Stomach smooth muscle (tissue), 2 donors: Measurements from ENCODE around the gene MYOM1.
"Not testable (repeated sequence)": the region's sequence is repeated elsewhere in the genome, so short reads cannot be mapped to it uniquely, and the experiment has no call there.

Source experiments
- H3K27ac ChIP-seq: one replicate; pipeline ENCODE4 v1.7.0; 2013; ENCODE audit warnings: mild to moderate bottlenecking, low read length, inconsistent platforms
- H3K27me3 ChIP-seq, 2 donors: one replicate each; pipeline ENCODE4 v1.7.0; 2013; ENCODE audit warnings: low read length in 2 of 2; ENCODE audit not compliant: insufficient read depth in 2 of 2, control insufficient read depth in 1 of 2
- H3K36me3 ChIP-seq, 2 donors: one replicate each; pipeline ENCODE4 v1.7.0; 2013; ENCODE audit warnings: low read length in 2 of 2; ENCODE audit not compliant: control insufficient read depth in 2 of 2, insufficient read depth in 2 of 2
- H3K4me1 ChIP-seq: one replicate; pipeline ENCODE4 v1.7.0; 2013; ENCODE audit warnings: low read length; ENCODE audit not compliant: control insufficient read depth, insufficient read depth
- H3K4me3 ChIP-seq, 2 donors: one replicate each; pipeline ENCODE4 v1.7.0; 2013; ENCODE audit warnings: low read length in 2 of 2
- H3K9ac ChIP-seq, 2 donors: one replicate each; pipeline ENCODE4 v1.7.0; 2013; ENCODE audit warnings: low read length in 2 of 2, mild to moderate bottlenecking in 1 of 2
- H3K9me3 ChIP-seq, 2 donors: one replicate each; pipeline ENCODE4 v1.7.0; 2013; ENCODE audit warnings: low read length in 2 of 2; ENCODE audit not compliant: control insufficient read depth in 2 of 2
- donor health status: healthy.
- donor health status: Pancreatic carcinoma.

MYOM1 gene

GRCh38 chr18:3042379-3042778 lies 177.4 kb downstream of the MYOM1 start:
- no peaks in the 10 kb centered on the region for H3K36me3 ChIP-seq
- no peak overlapping the region for H3K9ac ChIP-seq
- H3K4me1 ChIP-seq = peaks cover 7% of the 10 kb centered on the region
- H3K9me3 ChIP-seq = no peaks in the 10 kb centered on the region
- no peak overlapping the region for H3K4me3 ChIP-seq
- H3K27ac ChIP-seq = no peak overlapping the region
- peaks cover 0 to 2% of the 10 kb centered on the region in 2 donors for H3K27me3 ChIP-seq

GRCh38 chr18:3041843-3042242 lies 177.9 kb downstream of the MYOM1 start:
- H3K36me3 ChIP-seq = no peaks in the 10 kb centered on the region
- H3K27ac ChIP-seq = no peak overlapping the region
- H3K4me1 ChIP-seq = peaks cover 7% of the 10 kb centered on the region
- peaks cover 0 to 2% of the 10 kb centered on the region in 2 donors for H3K27me3 ChIP-seq
- no peak overlapping the region for H3K4me3 ChIP-seq
- no peak overlapping the region for H3K9ac ChIP-seq
- no peaks in the 10 kb centered on the region for H3K9me3 ChIP-seq

GRCh38 chr18:3040881-3041280 lies 178.9 kb downstream of the MYOM1 start:
- Histone ChIP-seq H3K4me3 (no peak overlapping the region), H3K36me3 (no peaks in the 10 kb centered on the region), H3K9ac (no peak overlapping the region), H3K27ac (no peak overlapping the region), H3K27me3 (peaks cover 0 to 2% of the 10 kb centered on the region in 2 donors), H3K9me3 (no peaks in the 10 kb centered on the region), H3K4me1 (peaks cover 7% of the 10 kb centered on the region)

DNA sequence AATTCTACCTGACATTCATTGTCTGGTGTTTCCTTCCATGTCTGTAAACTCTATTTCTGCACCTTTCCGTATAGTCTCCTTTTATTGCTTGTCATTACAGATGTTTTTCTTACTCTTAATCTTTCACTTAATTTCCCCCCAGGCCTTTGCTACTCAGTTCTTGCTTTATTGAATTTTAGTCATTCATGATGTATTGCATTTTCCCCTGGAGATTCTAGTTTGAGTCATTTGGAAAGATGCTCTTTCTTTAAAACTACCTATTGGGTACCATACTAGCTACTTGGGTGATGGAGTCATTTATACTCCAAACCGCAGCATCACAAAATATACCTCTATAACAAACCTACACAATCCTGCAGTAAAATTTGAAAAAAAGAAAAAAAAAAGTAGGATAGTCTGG lies 179.6 kb downstream of the MYOM1 start:
- peaks cover 0 to 2% of the 10 kb centered on the region in 2 donors for H3K27me3 ChIP-seq
- H3K27ac ChIP-seq = no peak overlapping the region
- peaks cover 4% of the 10 kb centered on the region for H3K4me1 ChIP-seq
- no peak overlapping the region for H3K4me3 ChIP-seq
- H3K9me3 ChIP-seq = no peaks in the 10 kb centered on the region
- no peak overlapping the region for H3K9ac ChIP-seq
- H3K36me3 ChIP-seq = no peaks in the 10 kb centered on the region

DNA sequence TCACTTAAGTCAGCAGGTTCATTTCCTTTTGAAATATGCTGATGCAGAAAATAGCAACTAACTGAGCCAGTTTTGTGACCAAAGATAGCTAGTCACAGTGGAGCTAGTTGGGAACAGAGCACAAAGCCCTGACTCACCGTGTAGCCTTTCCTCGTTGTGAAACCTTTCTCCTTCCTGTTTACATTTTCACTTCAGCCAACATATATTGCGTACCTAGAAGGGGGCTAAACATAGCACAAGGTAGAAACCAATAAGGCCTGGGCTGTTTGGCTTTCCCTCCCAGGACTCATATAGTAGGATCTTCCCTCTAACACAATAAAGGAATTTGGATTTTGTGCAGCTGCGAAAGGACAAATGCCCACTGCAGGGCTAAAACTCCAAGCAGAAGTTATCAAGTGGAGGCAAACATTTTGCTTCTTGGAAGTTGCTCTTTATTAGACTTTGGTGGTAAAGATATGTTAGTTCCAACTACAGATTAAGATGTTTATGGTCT lies 182.3 kb downstream of the MYOM1 start:
- Histone ChIP-seq H3K4me3 (no peak overlapping the region), H3K4me1 (no peaks in the 10 kb centered on the region), H3K9me3 (no peaks in the 10 kb centered on the region), H3K27ac (no peak overlapping the region), H3K36me3 (no peaks in the 10 kb centered on the region), H3K9ac (no peak overlapping the region), H3K27me3 (no peaks in the 10 kb centered on the region)

DNA sequence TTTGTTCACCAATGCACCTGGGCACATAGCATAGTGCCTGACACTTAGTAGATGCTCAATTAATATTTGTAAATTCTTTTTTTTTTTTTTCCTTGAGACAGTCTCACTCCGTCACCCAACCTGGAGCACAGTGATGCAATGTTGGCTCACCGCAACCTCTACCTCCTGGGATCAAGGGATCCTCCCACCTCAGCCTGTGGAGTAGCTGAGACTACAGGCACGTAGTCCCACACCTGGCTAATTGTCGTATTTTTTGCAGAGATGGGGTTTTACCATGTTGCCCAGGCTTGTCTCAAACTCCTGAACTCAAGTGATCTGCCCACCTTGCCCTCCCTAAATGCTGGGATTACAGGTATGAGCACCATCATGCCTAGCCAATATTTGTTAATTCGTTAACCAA lies 183.7 kb downstream of the MYOM1 start:
- H3K27ac ChIP-seq = no peak overlapping the region
- H3K4me3 ChIP-seq = no peak overlapping the region
- no peaks in the 10 kb centered on the region for H3K27me3 ChIP-seq
- H3K9ac ChIP-seq = no peak overlapping the region
- H3K9me3 ChIP-seq = no peaks in the 10 kb centered on the region
- H3K36me3 ChIP-seq = no peaks in the 10 kb centered on the region
- no peaks in the 10 kb centered on the region for H3K4me1 ChIP-seq

- H3K9me3 ChIP-seq = no peaks in the 10 kb centered on the region
- H3K4me1 ChIP-seq = no peaks in the 10 kb centered on the region
- H3K36me3 ChIP-seq = no peaks in the 10 kb centered on the region
- no peak overlapping the region for H3K27ac ChIP-seq
- no peak overlapping the region for H3K4me3 ChIP-seq
- no peaks in the 10 kb centered on the region for H3K27me3 ChIP-seq
- no peak overlapping the region for H3K9ac ChIP-seq
These were observed 184.1 kb downstream of the MYOM1 start for GRCh38 chr18:3035635-3036034.

GRCh38 chr18:3032721-3033120 lies 187.0 kb downstream of the MYOM1 start:
- H3K4me1 ChIP-seq = peaks cover 9% of the 10 kb centered on the region
- H3K9me3 ChIP-seq = no peaks in the 10 kb centered on the region
- no peak overlapping the region for H3K9ac ChIP-seq
- H3K27me3 ChIP-seq = no peaks in the 10 kb centered on the region
- no peak overlapping the region for H3K27ac ChIP-seq
- no peaks in the 10 kb centered on the region for H3K36me3 ChIP-seq
- H3K4me3 ChIP-seq = no peak overlapping the region

DNA sequence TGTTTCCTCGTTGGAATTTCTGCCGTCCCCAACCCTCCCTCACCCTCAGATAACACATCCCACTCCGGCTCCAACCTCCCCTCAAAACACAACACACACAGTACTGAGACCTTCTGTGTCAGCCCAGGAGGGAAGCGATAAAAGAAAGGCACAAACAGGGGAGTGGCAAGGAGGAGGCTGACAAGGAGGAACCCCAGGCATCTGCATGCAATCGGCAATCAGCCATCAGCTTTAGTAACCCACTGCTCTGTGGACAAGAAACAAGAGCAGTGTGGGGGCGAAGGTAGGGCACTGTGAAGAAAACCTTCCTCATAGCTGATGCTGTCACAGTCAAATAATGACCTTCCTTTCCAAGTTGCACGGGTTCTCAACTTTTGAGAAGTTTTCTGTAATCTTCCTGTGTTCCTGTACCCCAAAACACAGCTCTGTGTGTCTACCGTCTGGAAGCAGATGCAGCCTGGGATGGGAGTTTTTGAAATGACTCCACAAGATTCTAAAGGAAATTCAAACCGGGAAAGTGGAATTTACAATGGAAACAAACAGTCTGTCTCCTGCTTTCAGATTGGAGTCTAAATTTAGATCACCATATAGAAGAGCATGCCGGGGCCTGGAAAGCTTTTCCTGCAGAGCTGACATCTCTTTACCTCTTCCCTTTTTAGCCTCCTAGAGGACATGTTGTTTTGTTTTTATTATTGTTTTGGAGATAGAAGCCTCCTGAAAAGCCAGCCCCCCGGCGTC lies 190.4 kb downstream of the MYOM1 start:
- no peaks in the 10 kb centered on the region for H3K9me3 ChIP-seq
- H3K27ac ChIP-seq = no peak overlapping the region
- peak overlapping the region in 1 of 2 donors; percentile 29 for H3K4me3 ChIP-seq
- peak overlapping the region in 1 of 2 donors; percentile 21 for H3K9ac ChIP-seq
- H3K36me3 ChIP-seq = no peaks in the 10 kb centered on the region
- no peaks in the 10 kb centered on the region for H3K27me3 ChIP-seq
- H3K4me1 ChIP-seq = peaks cover 9% of the 10 kb centered on the region

DNA sequence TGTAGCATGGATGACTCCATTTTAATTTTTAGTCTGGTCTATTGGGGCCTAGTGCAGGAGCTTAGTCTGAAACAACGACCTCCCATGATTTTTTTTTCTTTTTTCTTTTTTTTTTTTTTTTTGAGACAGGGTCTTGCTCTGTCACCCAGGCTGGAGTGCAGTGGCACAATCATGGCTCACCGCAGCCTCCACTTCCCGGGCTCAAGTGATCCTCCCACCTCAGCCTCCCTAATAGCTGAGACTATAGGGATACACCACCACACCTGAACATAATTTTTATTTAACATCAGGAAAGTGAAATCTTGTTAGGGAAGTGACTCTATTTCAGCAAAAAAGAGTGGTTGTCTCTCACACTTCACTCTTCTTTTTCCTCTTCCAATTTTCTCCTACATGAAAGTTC lies 191.7 kb downstream of the MYOM1 start:
- not testable (repeated sequence) for H3K27ac ChIP-seq, H3K27me3 ChIP-seq, H3K4me1 ChIP-seq, H3K4me3 ChIP-seq, H3K9me3 ChIP-seq, H3K9ac ChIP-seq, H3K36me3 ChIP-seq

- H3K27ac ChIP-seq = no peak overlapping the region
- no peak overlapping the region for H3K9ac ChIP-seq
- no peaks in the 10 kb centered on the region for H3K27me3 ChIP-seq
- no peaks in the 10 kb centered on the region for H3K9me3 ChIP-seq
- no peak overlapping the region for H3K4me3 ChIP-seq
- no peaks in the 10 kb centered on the region for H3K36me3 ChIP-seq
- H3K4me1 ChIP-seq = peaks cover 9% of the 10 kb centered on the region
These were observed 192.3 kb downstream of the MYOM1 start for GRCh38 chr18:3027370-3027891.
